Measurements from ENCODE around the gene KLHL6.
"Not testable (repeated sequence)": the region's sequence is repeated elsewhere in the genome, so short reads cannot be mapped to it uniquely, and the experiment has no call there.

Gene KLHL6

GRCh38 chr3:183475016-183475763, 80.3 kb downstream of the KLHL6 start:
- H3K4me3 ChIP-seq (ENCODE audit: low read depth, low read length), result no peak overlapping the region
- TF ChIP-seq, protein P1, sequence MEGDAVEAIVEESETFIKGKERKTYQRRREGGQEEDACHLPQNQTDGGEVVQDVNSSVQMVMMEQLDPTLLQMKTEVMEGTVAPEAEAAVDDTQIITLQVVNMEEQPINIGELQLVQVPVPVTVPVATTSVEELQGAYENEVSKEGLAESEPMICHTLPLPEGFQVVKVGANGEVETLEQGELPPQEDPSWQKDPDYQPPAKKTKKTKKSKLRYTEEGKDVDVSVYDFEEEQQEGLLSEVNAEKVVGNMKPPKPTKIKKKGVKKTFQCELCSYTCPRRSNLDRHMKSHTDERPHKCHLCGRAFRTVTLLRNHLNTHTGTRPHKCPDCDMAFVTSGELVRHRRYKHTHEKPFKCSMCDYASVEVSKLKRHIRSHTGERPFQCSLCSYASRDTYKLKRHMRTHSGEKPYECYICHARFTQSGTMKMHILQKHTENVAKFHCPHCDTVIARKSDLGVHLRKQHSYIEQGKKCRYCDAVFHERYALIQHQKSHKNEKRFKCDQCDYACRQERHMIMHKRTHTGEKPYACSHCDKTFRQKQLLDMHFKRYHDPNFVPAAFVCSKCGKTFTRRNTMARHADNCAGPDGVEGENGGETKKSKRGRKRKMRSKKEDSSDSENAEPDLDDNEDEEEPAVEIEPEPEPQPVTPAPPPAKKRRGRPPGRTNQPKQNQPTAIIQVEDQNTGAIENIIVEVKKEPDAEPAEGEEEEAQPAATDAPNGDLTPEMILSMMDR (IDR thresholded peaks at IDR 0.05; ENCODE audit: borderline replicate concordance, insufficient read depth, low read depth, low read length), result no peak

GRCh38 chr3:183473969-183474368, 81.5 kb downstream of the KLHL6 start:
- no peak overlapping the region for H3K4me3 ChIP-seq (ENCODE audit: low read depth, low read length)

DNA sequence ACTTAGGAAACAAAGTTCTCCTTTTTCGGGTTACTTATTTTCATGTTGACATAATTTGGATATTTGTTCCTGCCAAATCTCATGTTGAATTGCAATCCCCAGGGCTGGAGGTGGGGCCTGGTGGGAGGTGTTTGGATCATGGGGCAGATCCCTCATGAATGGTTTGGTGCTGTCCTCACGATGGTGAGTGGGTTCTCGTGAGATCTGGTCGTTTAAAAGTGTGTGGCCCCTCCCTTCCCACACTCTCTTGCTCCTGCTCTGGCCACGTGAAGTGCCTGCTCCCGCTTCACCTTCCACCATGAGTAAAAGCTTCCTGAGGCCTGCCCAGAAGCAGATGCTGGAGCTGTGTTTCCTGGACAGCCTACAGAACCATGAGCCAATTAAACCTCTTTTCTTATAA, 83.4 kb downstream of the KLHL6 start:
- TF ChIP-seq, protein P1 (IDR thresholded peaks at IDR 0.05; ENCODE audit: borderline replicate concordance, insufficient read depth, low read depth, low read length), result no peak
- no peak overlapping the region for H3K4me3 ChIP-seq (ENCODE audit: low read depth, low read length)

More at GRCh38 chr3:183473969-183474368, 81.5 kb downstream of the KLHL6 start:
- TF ChIP-seq, protein P1 (IDR thresholded peaks at IDR 0.05; ENCODE audit: borderline replicate concordance, insufficient read depth, low read depth, low read length), result no peak

DNA sequence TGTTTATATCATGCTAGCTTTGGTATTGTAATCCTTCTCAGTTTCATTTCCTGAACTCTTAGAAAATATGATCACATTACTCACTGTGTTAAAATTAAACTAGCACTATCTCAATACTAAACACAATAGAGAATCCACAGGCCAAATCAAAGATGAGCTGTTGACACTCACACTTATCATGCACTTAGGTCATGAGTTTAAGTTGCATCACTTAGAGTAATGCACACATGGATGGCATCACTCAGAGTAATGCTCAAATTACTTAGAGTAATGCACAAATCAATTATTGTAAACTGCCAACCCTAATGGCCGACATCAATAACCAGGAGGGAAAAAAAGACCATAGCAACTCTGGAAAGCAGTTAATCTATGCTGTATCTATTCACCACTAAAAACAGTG, 87.1 kb downstream of the KLHL6 start:
- TF ChIP-seq, protein P1 (IDR thresholded peaks at IDR 0.05; ENCODE audit: borderline replicate concordance, insufficient read depth, low read depth, low read length), result no peak

GRCh38 chr3:183466575-183466974, 88.9 kb downstream of the KLHL6 start:
- TF ChIP-seq, protein P1 (IDR thresholded peaks at IDR 0.05; ENCODE audit: borderline replicate concordance, insufficient read depth, low read depth, low read length), result no peak

More for the DNA sequence above, 87.1 kb downstream of the KLHL6 start:
- no peak overlapping the region for H3K4me3 ChIP-seq (ENCODE audit: low read depth, low read length)

DNA sequence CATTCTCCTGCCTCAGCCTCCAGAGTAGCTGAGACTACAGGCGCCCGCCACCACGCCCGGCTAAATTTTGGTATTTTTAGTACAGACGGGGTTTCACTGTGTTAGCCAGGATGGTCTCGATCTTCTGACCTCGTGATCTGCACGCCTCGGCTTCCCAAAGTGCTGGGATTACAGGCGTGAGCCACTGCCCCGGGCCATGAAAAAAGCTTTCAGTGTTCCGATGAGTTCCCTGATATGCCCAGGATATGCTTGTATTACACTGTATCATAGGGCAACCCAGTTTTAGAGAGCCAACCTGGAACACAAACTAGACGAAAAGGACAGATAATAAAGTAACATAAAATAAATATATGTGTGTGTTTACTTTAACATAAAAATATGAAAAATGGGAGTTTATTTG, 89.8 kb downstream of the KLHL6 start:
- H3K4me3 ChIP-seq (ENCODE audit: low read depth, low read length), result not testable (repeated sequence)

More at GRCh38 chr3:183466575-183466974, 88.9 kb downstream of the KLHL6 start:
- no peak overlapping the region for H3K4me3 ChIP-seq (ENCODE audit: low read depth, low read length)

- no peak overlapping the region for H3K4me3 ChIP-seq (ENCODE audit: low read depth, low read length)
- TF ChIP-seq, protein P1 (IDR thresholded peaks at IDR 0.05; ENCODE audit: borderline replicate concordance, insufficient read depth, low read depth, low read length), result no peak
Observed at GRCh38 chr3:183464480-183464879, 91.0 kb downstream of the KLHL6 start.

Data from GM12875 (cell line).